WI38 (cell line): Measurements from ENCODE around the gene AFAP1.

ENCODE experiments used
- H3K4me3 ChIP-seq: 2 replicates; pipeline ENCODE4 v1.5.1; 2011; ENCODE audit warnings: low read depth, mild to moderate bottlenecking, control low read depth, low read length
- CTCF ChIP-seq: IDR thresholded peaks from 2 replicates; pipeline ENCODE4 v1.5.1; 2012; ENCODE audit warnings: low read depth, mild to moderate bottlenecking, control low read depth, low read length

AFAP1 gene

GRCh38 chr4:7854216-7854615, 85.4 kb downstream of the AFAP1 start:
- no peak for TF ChIP-seq CTCF
- no peak overlapping the region for H3K4me3 ChIP-seq

- TF ChIP-seq CTCF = no peak
- no peak overlapping the region for H3K4me3 ChIP-seq
Measured at GRCh38 chr4:7853271-7853670, 86.4 kb downstream of the AFAP1 start.

- no peak overlapping the region for H3K4me3 ChIP-seq
- no peak for TF ChIP-seq CTCF
Measured at GRCh38 chr4:7852568-7853185, 87.0 kb downstream of the AFAP1 start.

- H3K4me3 ChIP-seq = no peak overlapping the region
- no peak for TF ChIP-seq CTCF
Measured at GRCh38 chr4:7850489-7850888, 89.2 kb downstream of the AFAP1 start.

- no peak overlapping the region for H3K4me3 ChIP-seq
- TF ChIP-seq CTCF = no peak
Measured at GRCh38 chr4:7847206-7847605, 92.5 kb downstream of the AFAP1 start.

- H3K4me3 ChIP-seq = no peak overlapping the region
- no peak for TF ChIP-seq CTCF
Measured at GRCh38 chr4:7845493-7846128, 94.0 kb downstream of the AFAP1 start.

GRCh38 chr4:7844594-7844991, 95.1 kb downstream of the AFAP1 start:
- no peak; the same call in 1 of the 2 replicates for TF ChIP-seq CTCF
- 0 out of 2 replicates have a peak overlapping the region, but pooled peaks have one; percentile 18 for H3K4me3 ChIP-seq
